ENCODE measurements around the gene SMARCB1.

- no peak for TF ChIP-seq CTCF (IDR thresholded peaks at IDR 0.05)
- no peak for TF ChIP-seq EZH2 (IDR thresholded peaks at IDR 0.05; ENCODE audit: borderline replicate concordance, insufficient read depth, low read depth, low read length, poor library complexity, severe bottlenecking)
Observed at GRCh38 chr22:23752750-23753149, 34.0 kb upstream of the SMARCB1 start.
